Measurements from ENCODE around the gene ARID4B.

ARID4B gene

GRCh38 chr1:235358899-235359298 lies 30.9 kb upstream of the ARID4B start:
- Histone ChIP-seq H3K4me1 (ENCODE audit: low read length) (no peaks in the 10 kb centered on the region), H3K27me3 (ENCODE audit: low read depth, low read length) (no peaks in the 10 kb centered on the region), H2AFZ (ENCODE audit: low read depth, low read length) (no peak overlapping the region), H3K4me3 (ENCODE audit: low read length) (no peak overlapping the region), H3K9me3 (ENCODE audit: insufficient read depth, low read length) (no peaks in the 10 kb centered on the region), H3K27ac (ENCODE audit: low read length) (no peak overlapping the region), H3K79me2 (ENCODE audit: low read length) (no peaks in the 10 kb centered on the region), H4K20me1 (ENCODE audit: insufficient read depth, low read length) (no peaks in the 10 kb centered on the region), H3K4me2 (ENCODE audit: low read length) (no peak overlapping the region), H3K9ac (ENCODE audit: low read length) (no peak overlapping the region), H3K36me3 (replicated peaks; ENCODE audit: low read depth, low read length) (no peaks in the 10 kb centered on the region)
- TF ChIP-seq CTCF (IDR thresholded peaks at IDR 0.05; ENCODE audit: low read depth, low read length) (no peak), EZH2phosphoT487 (IDR thresholded peaks at IDR 0.05; ENCODE audit: low read depth) (no peak)

DNA sequence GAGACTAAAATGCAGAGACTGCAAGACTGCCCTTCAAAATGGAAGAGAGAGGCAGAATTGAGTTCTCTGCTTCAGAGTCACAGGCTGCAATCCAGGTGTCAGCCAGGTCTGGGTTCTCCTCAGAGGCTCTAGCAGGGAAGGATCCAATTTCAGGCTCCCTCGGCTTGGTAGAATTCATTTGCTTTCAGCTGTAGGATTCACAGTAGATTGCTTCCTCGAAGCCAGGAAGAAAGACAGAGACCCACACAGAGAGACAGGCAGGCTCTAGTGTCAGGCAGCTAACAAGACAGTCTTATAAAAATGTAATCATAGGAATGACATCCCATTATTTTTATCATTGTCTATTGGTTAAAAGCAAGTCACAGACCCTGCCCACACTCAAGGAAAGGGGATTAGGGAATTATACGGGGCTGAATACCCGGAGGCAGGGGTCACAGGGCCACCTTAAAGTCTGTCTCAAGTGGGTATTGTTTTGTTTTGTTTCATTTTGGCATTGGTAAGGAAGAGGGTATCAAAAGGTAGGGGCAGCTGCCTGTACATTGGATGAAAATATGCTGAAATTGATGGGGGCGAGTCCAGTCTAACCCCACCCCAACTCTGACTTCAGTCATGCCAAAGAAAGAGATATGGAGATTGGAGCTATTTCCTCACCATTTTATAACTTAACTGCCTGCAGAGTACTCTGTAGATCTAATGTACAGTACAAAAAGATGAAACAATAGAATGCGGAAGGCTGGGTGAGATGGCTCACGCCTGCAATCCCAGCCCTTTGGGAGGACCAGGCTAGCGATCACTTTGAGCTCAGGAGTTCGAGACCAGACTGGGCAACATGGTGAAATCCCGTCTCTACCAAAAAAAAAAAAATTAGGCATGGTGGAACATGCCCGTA lies 29.8 kb upstream of the ARID4B start:
- Histone ChIP-seq H3K4me3 (ENCODE audit: low read length) (no peak overlapping the region), H3K9ac (ENCODE audit: low read length) (no peak overlapping the region), H3K36me3 (replicated peaks; ENCODE audit: low read depth, low read length) (no peaks in the 10 kb centered on the region), H3K27me3 (ENCODE audit: low read depth, low read length) (no peaks in the 10 kb centered on the region), H3K27ac (ENCODE audit: low read length) (no peak overlapping the region), H3K9me3 (ENCODE audit: insufficient read depth, low read length) (no peaks in the 10 kb centered on the region), H3K79me2 (ENCODE audit: low read length) (no peaks in the 10 kb centered on the region), H4K20me1 (ENCODE audit: insufficient read depth, low read length) (no peaks in the 10 kb centered on the region), H3K4me1 (ENCODE audit: low read length) (no peaks in the 10 kb centered on the region), H3K4me2 (ENCODE audit: low read length) (peak overlapping the region; percentile 8; the same call in 1 of the 2 replicates), H2AFZ (ENCODE audit: low read depth, low read length) (peak overlapping the region; percentile 22; the same call in 1 of the 2 replicates)
- TF ChIP-seq EZH2phosphoT487 (IDR thresholded peaks at IDR 0.05; ENCODE audit: low read depth) (no peak), CTCF (IDR thresholded peaks at IDR 0.05; ENCODE audit: low read depth, low read length) (no peak)

DNA sequence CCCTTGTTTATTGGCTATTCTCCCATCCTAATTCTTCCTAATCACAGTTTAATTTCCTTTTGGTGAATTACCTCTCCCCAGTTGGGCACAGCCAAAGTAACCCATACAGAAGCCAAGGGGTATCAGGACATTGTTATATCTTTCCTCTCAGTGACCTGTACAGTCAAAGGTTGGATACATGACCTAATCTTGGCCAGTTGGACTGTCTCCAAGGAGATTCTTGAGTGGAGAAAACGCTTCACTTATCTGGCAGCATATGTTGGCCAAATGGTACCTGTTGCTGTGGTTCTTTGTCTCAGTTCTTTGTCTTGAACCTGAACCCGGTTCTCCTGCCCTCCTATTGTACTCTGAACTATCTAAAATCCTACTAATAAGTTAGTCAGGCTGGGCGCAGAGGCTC lies 23.9 kb upstream of the ARID4B start:
- no peak overlapping the region for H3K4me2 ChIP-seq (ENCODE audit: low read length)
- no peaks in the 10 kb centered on the region for H3K27me3 ChIP-seq (ENCODE audit: low read depth, low read length)
- no peaks in the 10 kb centered on the region for H3K36me3 ChIP-seq (replicated peaks; ENCODE audit: low read depth, low read length)
- H2AFZ ChIP-seq (ENCODE audit: low read depth, low read length): no peak overlapping the region
- H3K9me3 ChIP-seq (ENCODE audit: insufficient read depth, low read length): no peaks in the 10 kb centered on the region
- no peak overlapping the region for H3K27ac ChIP-seq (ENCODE audit: low read length)
- no peaks in the 10 kb centered on the region for H3K79me2 ChIP-seq (ENCODE audit: low read length)
- H3K9ac ChIP-seq (ENCODE audit: low read length): no peak overlapping the region
- no peak overlapping the region for H3K4me3 ChIP-seq (ENCODE audit: low read length)
- H3K4me1 ChIP-seq (ENCODE audit: low read length): no peaks in the 10 kb centered on the region
- no peak for TF ChIP-seq EZH2phosphoT487 (IDR thresholded peaks at IDR 0.05; ENCODE audit: low read depth)
- no peak for TF ChIP-seq CTCF (IDR thresholded peaks at IDR 0.05; ENCODE audit: low read depth, low read length)
- no peaks in the 10 kb centered on the region for H4K20me1 ChIP-seq (ENCODE audit: insufficient read depth, low read length)

DNA sequence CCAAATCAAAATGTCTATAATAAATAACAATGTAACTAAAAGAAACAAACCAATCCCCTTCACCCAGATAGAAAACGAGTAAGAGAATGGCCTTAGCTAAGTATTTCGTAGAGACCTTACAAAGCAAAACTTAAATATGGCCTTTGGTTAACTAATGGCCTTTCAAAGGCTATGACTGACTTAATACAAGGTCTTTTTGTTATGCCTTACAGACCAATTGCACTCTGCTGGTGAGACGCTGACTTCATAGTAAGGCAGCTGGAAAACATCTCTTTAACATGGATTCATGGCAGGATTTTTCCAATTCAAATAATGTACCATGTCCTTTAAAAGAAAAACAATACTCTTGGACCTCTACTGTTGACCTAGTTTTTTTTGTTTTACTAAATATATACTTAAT lies 23.5 kb upstream of the ARID4B start:
- Histone ChIP-seq H3K27ac (ENCODE audit: low read length) (no peak overlapping the region), H4K20me1 (ENCODE audit: insufficient read depth, low read length) (no peaks in the 10 kb centered on the region), H3K36me3 (replicated peaks; ENCODE audit: low read depth, low read length) (no peaks in the 10 kb centered on the region), H3K4me2 (ENCODE audit: low read length) (no peak overlapping the region), H3K79me2 (ENCODE audit: low read length) (no peaks in the 10 kb centered on the region), H3K27me3 (ENCODE audit: low read depth, low read length) (no peaks in the 10 kb centered on the region), H3K4me1 (ENCODE audit: low read length) (no peaks in the 10 kb centered on the region), H3K4me3 (ENCODE audit: low read length) (no peak overlapping the region), H3K9ac (ENCODE audit: low read length) (no peak overlapping the region), H3K9me3 (ENCODE audit: insufficient read depth, low read length) (no peaks in the 10 kb centered on the region), H2AFZ (ENCODE audit: low read depth, low read length) (no peak overlapping the region)
- TF ChIP-seq EZH2phosphoT487 (IDR thresholded peaks at IDR 0.05; ENCODE audit: low read depth) (no peak), CTCF (IDR thresholded peaks at IDR 0.05; ENCODE audit: low read depth, low read length) (no peak)
